ENCODE measurements around the gene PRSS8. TPM values are rescaled to one million over a fixed set of nuclear protein-coding genes. Genes with fewer than 3 reads are reported as not detected.
"Not testable (repeated sequence)": the region's sequence is repeated elsewhere in the genome, so short reads cannot be mapped to it uniquely, and the experiment has no call there.

PRSS8 gene
- total RNA-seq, 1 donor from 2014 or later = 312 TPM

GRCh38 chr16:31144418-31144817 is 8.9 kb upstream of the PRSS8 start:
- DNase-seq (ENCODE audit: low spot score) = not testable (repeated sequence)

- DNase-seq (ENCODE audit: low spot score) = no peak
Observed at GRCh38 chr16:31143694-31144148, 8.2 kb upstream of the PRSS8 start.

GRCh38 chr16:31143011-31143693 is 7.6 kb upstream of the PRSS8 start:
- DNase-seq (ENCODE audit: low spot score) = no peak

GRCh38 chr16:31142109-31143010 is 6.8 kb upstream of the PRSS8 start:
- DNase-seq (ENCODE audit: low spot score) = peak; percentile 99

GRCh38 chr16:31141489-31142108 is 6.1 kb upstream of the PRSS8 start:
- peak; percentile 46 for DNase-seq (ENCODE audit: low spot score)

- not testable (repeated sequence) for DNase-seq (ENCODE audit: low spot score)
Observed at GRCh38 chr16:31141071-31141469, 5.5 kb upstream of the PRSS8 start.

- DNase-seq (ENCODE audit: low spot score) = peak; percentile 84
Observed at GRCh38 chr16:31138621-31139578, 3.4 kb upstream of the PRSS8 start.

GRCh38 chr16:31136822-31137499 is 1.4 kb upstream of the PRSS8 start:
- DNase-seq (ENCODE audit: low spot score) = not testable (repeated sequence)

GRCh38 chr16:31136287-31136662 is 748 bp upstream of the PRSS8 start:
- no peak for DNase-seq (ENCODE audit: low spot score)

GRCh38 chr16:31134625-31135534 is 647 bp downstream of the PRSS8 start:
- peak; percentile 58 for DNase-seq (ENCODE audit: low spot score)

- no peak for DNase-seq (ENCODE audit: low spot score)
Observed at GRCh38 chr16:31134091-31134571, 1.4 kb downstream of the PRSS8 start.

- no peak for DNase-seq (ENCODE audit: low spot score)
Observed at GRCh38 chr16:31133046-31133501, 2.5 kb downstream of the PRSS8 start.

GRCh38 chr16:31132303-31132979 is 3.1 kb downstream of the PRSS8 start:
- no peak for DNase-seq (ENCODE audit: low spot score)

- DNase-seq (ENCODE audit: low spot score) = peak; percentile 78
Observed at GRCh38 chr16:31131841-31132271, 3.7 kb downstream of the PRSS8 start.

- DNase-seq (ENCODE audit: low spot score) = no peak
Observed at GRCh38 chr16:31131416-31131815, 4.1 kb downstream of the PRSS8 start.

GRCh38 chr16:31130899-31131298 is 4.6 kb downstream of the PRSS8 start:
- DNase-seq (ENCODE audit: low spot score) = peak; percentile 91

- DNase-seq (ENCODE audit: low spot score) = no peak
Observed at GRCh38 chr16:31130336-31130891, 5.1 kb downstream of the PRSS8 start.
